ENCODE results near the gene ATP12A.

DNA sequence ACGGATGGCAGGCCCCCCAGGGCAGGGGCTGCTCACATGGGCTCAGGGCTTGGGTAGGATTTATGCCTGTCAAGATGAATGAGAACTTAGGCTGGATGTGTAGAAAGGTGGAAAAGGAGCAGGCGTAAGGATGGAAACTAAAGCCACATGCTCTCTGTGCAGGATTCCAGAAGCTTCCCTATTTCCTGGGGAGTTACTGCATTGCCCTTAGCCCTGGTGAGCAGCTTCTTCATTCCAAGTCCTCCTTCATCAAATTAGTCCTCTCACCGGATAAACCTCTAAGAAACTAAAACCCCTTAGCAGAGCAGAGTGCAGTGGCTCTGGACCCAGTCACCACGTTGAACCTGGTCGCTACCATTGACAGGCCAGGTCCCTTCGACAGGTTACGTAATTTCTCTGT lies 7.4 kb downstream of the ATP12A start:
- TF ChIP-seq, protein P1, sequence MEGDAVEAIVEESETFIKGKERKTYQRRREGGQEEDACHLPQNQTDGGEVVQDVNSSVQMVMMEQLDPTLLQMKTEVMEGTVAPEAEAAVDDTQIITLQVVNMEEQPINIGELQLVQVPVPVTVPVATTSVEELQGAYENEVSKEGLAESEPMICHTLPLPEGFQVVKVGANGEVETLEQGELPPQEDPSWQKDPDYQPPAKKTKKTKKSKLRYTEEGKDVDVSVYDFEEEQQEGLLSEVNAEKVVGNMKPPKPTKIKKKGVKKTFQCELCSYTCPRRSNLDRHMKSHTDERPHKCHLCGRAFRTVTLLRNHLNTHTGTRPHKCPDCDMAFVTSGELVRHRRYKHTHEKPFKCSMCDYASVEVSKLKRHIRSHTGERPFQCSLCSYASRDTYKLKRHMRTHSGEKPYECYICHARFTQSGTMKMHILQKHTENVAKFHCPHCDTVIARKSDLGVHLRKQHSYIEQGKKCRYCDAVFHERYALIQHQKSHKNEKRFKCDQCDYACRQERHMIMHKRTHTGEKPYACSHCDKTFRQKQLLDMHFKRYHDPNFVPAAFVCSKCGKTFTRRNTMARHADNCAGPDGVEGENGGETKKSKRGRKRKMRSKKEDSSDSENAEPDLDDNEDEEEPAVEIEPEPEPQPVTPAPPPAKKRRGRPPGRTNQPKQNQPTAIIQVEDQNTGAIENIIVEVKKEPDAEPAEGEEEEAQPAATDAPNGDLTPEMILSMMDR (IDR thresholded peaks at IDR 0.05): no peak
- no peak for TF ChIP-seq EP300 (IDR thresholded peaks at IDR 0.05)
